Lung (tissue), 12 donors: ENCODE measurements around the gene HSP90AB1. TPM values are rescaled to one million over a fixed set of nuclear protein-coding genes. Genes with fewer than 3 reads are reported as not detected.

Experiments used
- ATAC-seq: fragments of 200-7000 bp; cut with Tn5 transposase; one replicate; pipeline ENCODE4 v1.9.1; 2020; ENCODE audit warnings: moderate number of reproducible peaks; ENCODE audit not compliant: insufficient read depth, low FRiP score
- DNase-seq, 3 donors: peaks; one replicate each; pipeline ENCODE4 v3.0.0-alpha.2; 2013 to 2017
- H3K27ac ChIP-seq, 2 donors: one replicate each; pipeline ENCODE4 v1.5.1; 2013; ENCODE audit warnings: mild to moderate bottlenecking in 2 of 2, moderate library complexity in 2 of 2, control low read depth in 1 of 2, inconsistent platforms in 1 of 2, low read depth in 1 of 2, low read length in 1 of 2
- H3K27me3 ChIP-seq, 3 donors: one replicate each; pipeline ENCODE4 v1.5.1; 2013; ENCODE audit warnings: low read length in 2 of 3; ENCODE audit not compliant: control insufficient read depth in 3 of 3, insufficient read depth in 3 of 3
- H3K36me3 ChIP-seq, 4 donors: one replicate each; pipeline ENCODE4 v1.5.1; 2013; ENCODE audit warnings: low read length in 4 of 4, mild to moderate bottlenecking in 1 of 4, moderate library complexity in 1 of 4; ENCODE audit not compliant: control insufficient read depth in 4 of 4, insufficient read depth in 4 of 4
- H3K4me1 ChIP-seq, 5 donors: one replicate each; pipeline ENCODE4 v1.5.1; 2013; ENCODE audit warnings: low read length in 5 of 5, mild to moderate bottlenecking in 2 of 5, moderate library complexity in 1 of 5; ENCODE audit not compliant: control insufficient read depth in 5 of 5, insufficient read depth in 5 of 5
- H3K4me3 ChIP-seq: one replicate; pipeline ENCODE4 v1.5.1; 2013; ENCODE audit warnings: mild to moderate bottlenecking, control low read depth, moderate library complexity
- H3K9ac ChIP-seq, 2 donors: one replicate each; pipeline ENCODE4 v1.5.1; 2013; ENCODE audit warnings: low read length in 2 of 2, control low read depth in 1 of 2; ENCODE audit not compliant: insufficient read depth in 1 of 2
- H3K9me3 ChIP-seq, 4 donors: one replicate each; pipeline ENCODE4 v1.5.1; 2013; ENCODE audit warnings: low read length in 3 of 4, mild to moderate bottlenecking in 1 of 4, moderate library complexity in 1 of 4; ENCODE audit not compliant: control insufficient read depth in 4 of 4, insufficient read depth in 3 of 4
- WGBS, 2 donors: extraction: QIAGEN DNeasy Blood & Tissue Kit; methylation state at CpG; one replicate each; pipeline ENCODE4 v1.1.7; 2013; 5-methylcytosine and 5-hydroxymethylcytosine counted together
- polyA plus RNA-seq, 2 donors: library from polyadenylated mRNA; stranded (reverse); fragments of 200-250 nt; gene quantifications; one replicate each; pipeline ENCODE4 v1.2.1, GENCODE V29; 2013
- total RNA-seq, 2 donors: library from RNA; depleted of rRNA in 1 of 2; stranded (reverse); fragments of >200 nt in 1 of 2; gene quantifications; one replicate each; pipeline ENCODE4 v1.2.1, GENCODE V29; 2014 to 2021
- TF ChIP-seq, protein P1 (sequence below): IDR thresholded peaks from 2 replicates; pipeline ENCODE4 v1.5.1; 2012; ENCODE audit warnings: mild to moderate bottlenecking; ENCODE audit errors: control extremely low read depth, extremely low read depth
- donor health status: control.
- donor health status: control.
- donor health status: Bipolar disorder and iron deficiency.
- donor health status: healthy.
- donor health status: DM: yes; HTN: yes; CAD: no.

HSP90AB1 gene
- total and polyA plus RNA-seq, 4 donors, result 289 to 700 (median 509) TPM

GRCh38 chr6:44248579-44248978 is 1.7 kb downstream of the HSP90AB1 start:
- DNase-seq, result no peak
- peak overlapping the region; percentile 90 to 99 for H3K9ac ChIP-seq
- 33 to 50% methylated on average over 1 of the region's 1 CpG for WGBS, 2 donors
- no peaks in the 10 kb centered on the region for H3K9me3 ChIP-seq
- H3K36me3 ChIP-seq, result peaks cover 29 to 47% (median 43%) of the 10 kb centered on the region in 4 donors
- H3K4me3 ChIP-seq, result no peak overlapping the region
- H3K4me1 ChIP-seq, result peaks cover 7 to 22% (median 11%) of the 10 kb centered on the region in 5 donors
- peak overlapping the region in 1 of 2 donors; percentile 94 for H3K27ac ChIP-seq
- no peak for ATAC-seq
- H3K27me3 ChIP-seq, result no peaks in the 10 kb centered on the region
- TF ChIP-seq, protein P1, sequence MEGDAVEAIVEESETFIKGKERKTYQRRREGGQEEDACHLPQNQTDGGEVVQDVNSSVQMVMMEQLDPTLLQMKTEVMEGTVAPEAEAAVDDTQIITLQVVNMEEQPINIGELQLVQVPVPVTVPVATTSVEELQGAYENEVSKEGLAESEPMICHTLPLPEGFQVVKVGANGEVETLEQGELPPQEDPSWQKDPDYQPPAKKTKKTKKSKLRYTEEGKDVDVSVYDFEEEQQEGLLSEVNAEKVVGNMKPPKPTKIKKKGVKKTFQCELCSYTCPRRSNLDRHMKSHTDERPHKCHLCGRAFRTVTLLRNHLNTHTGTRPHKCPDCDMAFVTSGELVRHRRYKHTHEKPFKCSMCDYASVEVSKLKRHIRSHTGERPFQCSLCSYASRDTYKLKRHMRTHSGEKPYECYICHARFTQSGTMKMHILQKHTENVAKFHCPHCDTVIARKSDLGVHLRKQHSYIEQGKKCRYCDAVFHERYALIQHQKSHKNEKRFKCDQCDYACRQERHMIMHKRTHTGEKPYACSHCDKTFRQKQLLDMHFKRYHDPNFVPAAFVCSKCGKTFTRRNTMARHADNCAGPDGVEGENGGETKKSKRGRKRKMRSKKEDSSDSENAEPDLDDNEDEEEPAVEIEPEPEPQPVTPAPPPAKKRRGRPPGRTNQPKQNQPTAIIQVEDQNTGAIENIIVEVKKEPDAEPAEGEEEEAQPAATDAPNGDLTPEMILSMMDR, result no peak

- ATAC-seq (no peak), DNase-seq (no peak)
- 77 to 89% methylated on average over 9 of the region's 9 CpGs for WGBS, 2 donors
- peaks cover 7 to 22% (median 11%) of the 10 kb centered on the region in 5 donors for H3K4me1 ChIP-seq
- H3K36me3 ChIP-seq, result peaks cover 32 to 54% (median 49%) of the 10 kb centered on the region in 4 donors
- TF ChIP-seq, protein P1, result no peak
- no peak overlapping the region for H3K4me3 ChIP-seq
- H3K27ac ChIP-seq, result no peak overlapping the region
- H3K9ac ChIP-seq, result no peak overlapping the region
- H3K9me3 ChIP-seq, result no peaks in the 10 kb centered on the region
- H3K27me3 ChIP-seq, result no peaks in the 10 kb centered on the region
Observed at GRCh38 chr6:44249082-44249748, 2.3 kb downstream of the HSP90AB1 start.

DNA sequence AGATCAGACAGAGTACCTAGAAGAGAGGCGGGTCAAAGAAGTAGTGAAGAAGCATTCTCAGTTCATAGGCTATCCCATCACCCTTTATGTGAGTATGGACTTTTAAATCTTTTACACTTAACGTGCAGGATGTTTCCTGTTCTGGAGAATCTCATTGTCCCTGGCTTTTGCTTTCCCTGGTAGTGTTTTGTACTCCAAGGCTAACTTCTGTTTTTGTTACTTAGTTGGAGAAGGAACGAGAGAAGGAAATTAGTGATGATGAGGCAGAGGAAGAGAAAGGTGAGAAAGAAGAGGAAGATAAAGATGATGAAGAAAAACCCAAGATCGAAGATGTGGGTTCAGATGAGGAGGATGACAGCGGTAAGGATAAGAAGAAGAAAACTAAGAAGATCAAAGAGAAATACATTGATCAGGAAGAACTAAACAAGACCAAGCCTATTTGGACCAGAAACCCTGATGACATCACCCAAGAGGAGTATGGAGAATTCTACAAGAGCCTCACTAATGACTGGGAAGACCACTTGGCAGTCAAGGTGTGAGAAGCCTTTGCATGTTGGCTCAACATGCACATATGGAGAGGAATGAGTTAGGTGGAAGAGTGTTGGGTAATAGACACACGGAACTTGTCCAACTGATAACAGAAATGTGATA is 3.3 kb downstream of the HSP90AB1 start:
- 64 to 67% methylated on average over 6 of the region's 6 CpGs for WGBS, 2 donors
- Histone ChIP-seq H3K4me1 (peaks cover 7 to 22% (median 11%) of the 10 kb centered on the region in 5 donors), H3K36me3 (peaks cover 42 to 61% (median 55%) of the 10 kb centered on the region in 4 donors), H3K4me3 (no peak overlapping the region), H3K27ac (no peak overlapping the region), H3K27me3 (no peaks in the 10 kb centered on the region), H3K9me3 (no peaks in the 10 kb centered on the region), H3K9ac (no peak overlapping the region)
- ATAC-seq (no peak), DNase-seq (no peak)
- TF ChIP-seq, protein P1, result no peak
